ENCODE measurements around the gene CACNA1G.

- TF ChIP-seq CTCF (IDR thresholded peaks at IDR 0.05; ENCODE audit: poor library complexity): no peak
- TF ChIP-seq EZH2 (IDR thresholded peaks at IDR 0.05; ENCODE audit: borderline replicate concordance): no peak
Observed at GRCh38 chr17:50537721-50538548, 22.6 kb upstream of the CACNA1G start.

Measured in hepatocyte (in vitro differentiated cells).